ENCODE results near the gene ADCK2. TPM values are rescaled to one million over a fixed set of nuclear protein-coding genes. Genes with fewer than 3 reads are reported as not detected.
A peak's percentile ranks its signal among the peaks of the same experiment; 100 is the strongest.

The ADCK2 gene
- total RNA-seq, 4 donors from 2014 or later, result 19.9 to 46.1 (median 32.7) TPM

GRCh38 chr7:140714331-140715040 lies 41.7 kb downstream of the ADCK2 start:
- intact Hi-C loops (cut with DNase I), result no loop called here
- H3K36me3 ChIP-seq, result no peaks in the 10 kb centered on the region
- no peak for DNase-seq
- H3K27me3 ChIP-seq, result no peaks in the 10 kb centered on the region
- 88 to 90% methylated on average over 10 of the region's 10 CpGs for WGBS, 2 donors
- TF ChIP-seq CTCF (IDR thresholded peaks at IDR 0.05), result no peak
- TF ChIP-seq POLR2A (IDR thresholded peaks at IDR 0.05), result no peak
- no peak overlapping the region for H3K4me3 ChIP-seq (replicated peaks in 1 of 3)
- H3K27ac ChIP-seq, result no peak overlapping the region
- H3K9me3 ChIP-seq, result no peaks in the 10 kb centered on the region
- H3K4me1 ChIP-seq, result peaks cover 26 to 46% of the 10 kb centered on the region in 2 donors

- Histone ChIP-seq H3K27ac (peak overlapping the region; percentile 28 to 65 (median 63)), H3K4me1 (peaks cover 60 to 78% of the 10 kb centered on the region in 2 donors), H3K27me3 (no peaks in the 10 kb centered on the region), H3K36me3 (no peaks in the 10 kb centered on the region), H3K4me3 (replicated peaks in 1 of 3) (no peak overlapping the region), H3K9me3 (no peaks in the 10 kb centered on the region)
- intact Hi-C loops (cut with DNase I), result no loop called here
- WGBS, 2 donors, result 20 to 23% methylated on average over 5 of the region's 5 CpGs
- peak; percentile 67 to 70 for DNase-seq
- TF ChIP-seq POLR2A (IDR thresholded peaks at IDR 0.05) (no peak), CTCF (IDR thresholded peaks at IDR 0.05) (no peak)
These were observed 47.0 kb downstream of the ADCK2 start for GRCh38 chr7:140719721-140720120.

GRCh38 chr7:140722254-140722653 lies 49.5 kb downstream of the ADCK2 start:
- no peak for DNase-seq
- intact Hi-C loops (cut with DNase I), result no loop called here
- Histone ChIP-seq H3K27me3 (no peaks in the 10 kb centered on the region), H3K4me1 (peaks cover 55 to 59% of the 10 kb centered on the region in 2 donors), H3K27ac (peak overlapping the region; percentile 59 to 65 (median 63)), H3K9me3 (no peaks in the 10 kb centered on the region), H3K36me3 (peaks cover 0 to 2% of the 10 kb centered on the region in 2 donors), H3K4me3 (replicated peaks in 1 of 3) (no peak overlapping the region)
- 30 to 36% methylated on average over 1 of the region's 1 CpG for WGBS, 2 donors
- no peak for TF ChIP-seq POLR2A (IDR thresholded peaks at IDR 0.05)
- no peak for TF ChIP-seq CTCF (IDR thresholded peaks at IDR 0.05)

- Histone ChIP-seq H3K4me3 (replicated peaks in 1 of 3) (no peak overlapping the region), H3K27me3 (no peaks in the 10 kb centered on the region), H3K4me1 (peaks cover 52 to 59% of the 10 kb centered on the region in 2 donors), H3K9me3 (no peaks in the 10 kb centered on the region), H3K27ac (peak overlapping the region; percentile 59 to 65 (median 63)), H3K36me3 (peaks cover 0 to 2% of the 10 kb centered on the region in 2 donors)
- intact Hi-C loops (cut with DNase I), result no loop called here
- DNase-seq, result no peak
- TF ChIP-seq POLR2A (IDR thresholded peaks at IDR 0.05) (no peak), CTCF (IDR thresholded peaks at IDR 0.05) (no peak)
- whole genome bisulfite sequencing, 2 donors, result 93 to 94% methylated on average over 6 of the region's 6 CpGs
These were observed 50.3 kb downstream of the ADCK2 start for GRCh38 chr7:140723006-140723405.

GRCh38 chr7:140723574-140723973 lies 50.8 kb downstream of the ADCK2 start:
- no peak for DNase-seq
- intact Hi-C loops (cut with DNase I), result no loop called here
- Histone ChIP-seq H3K27me3 (no peaks in the 10 kb centered on the region), H3K27ac (peak overlapping the region in 2 of 3 donors; percentile 63 to 65), H3K4me3 (replicated peaks in 1 of 3) (no peak overlapping the region), H3K4me1 (peaks cover 52 to 58% of the 10 kb centered on the region in 2 donors), H3K36me3 (peaks cover 0 to 2% of the 10 kb centered on the region in 2 donors), H3K9me3 (no peaks in the 10 kb centered on the region)
- TF ChIP-seq CTCF (IDR thresholded peaks at IDR 0.05) (no peak), POLR2A (IDR thresholded peaks at IDR 0.05) (no peak)
- WGBS, 2 donors, result 66 to 75% methylated on average over 3 of the region's 3 CpGs
